Measurements from ENCODE around the gene CTSK.
"Not testable (repeated sequence)": the region's sequence is repeated elsewhere in the genome, so short reads cannot be mapped to it uniquely, and the experiment has no call there.

The CTSK gene

DNA sequence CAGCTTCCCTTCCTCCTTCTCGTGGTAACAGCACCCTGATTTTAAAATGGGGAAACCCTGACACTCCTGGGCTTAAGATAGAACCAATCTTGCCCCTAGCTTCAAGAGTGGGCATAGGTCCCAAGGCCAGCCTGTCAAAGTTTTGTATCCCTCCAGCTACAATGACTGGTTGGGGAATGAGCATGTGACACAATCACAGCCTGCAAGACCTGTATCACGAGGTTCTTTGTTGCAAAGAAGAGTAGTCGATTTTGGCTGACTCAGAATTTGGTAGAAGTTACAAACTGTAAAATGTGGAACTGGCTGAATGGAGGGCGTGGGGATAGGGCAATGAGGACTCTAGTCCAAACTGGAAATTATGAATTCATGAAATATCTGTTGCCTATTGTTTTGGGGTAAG, 18.7 kb downstream of the CTSK start:
- TF ChIP-seq POLR2A (IDR thresholded peaks at IDR 0.05; ENCODE audit: low read length) (no peak), GATA1 (IDR thresholded peaks at IDR 0.05; ENCODE audit: low read depth, low read length) (no peak)
- DNase-seq: no peak

DNA sequence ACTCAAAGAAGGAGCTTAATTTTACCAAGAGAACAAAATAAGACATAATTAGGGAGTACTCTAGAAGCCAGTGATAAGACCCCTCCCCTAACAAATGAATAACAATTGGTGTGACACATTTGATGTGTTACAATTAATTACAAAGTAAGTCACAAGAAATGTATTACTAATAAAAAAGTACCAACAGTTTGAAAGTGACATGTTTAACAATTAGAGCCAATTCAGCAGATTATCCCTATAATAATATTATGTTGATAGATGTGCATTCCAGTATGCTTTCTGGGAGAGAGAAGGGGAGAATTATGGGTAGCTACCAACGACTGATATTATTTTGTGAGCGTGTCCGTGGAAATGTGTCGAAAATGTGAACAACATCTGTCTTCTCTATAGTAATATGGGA, 19.1 kb downstream of the CTSK start:
- DNase-seq: no peak
- no peak for TF ChIP-seq POLR2A (IDR thresholded peaks at IDR 0.05; ENCODE audit: low read length)
- TF ChIP-seq GATA1 (IDR thresholded peaks at IDR 0.05; ENCODE audit: low read depth, low read length): no peak

DNA sequence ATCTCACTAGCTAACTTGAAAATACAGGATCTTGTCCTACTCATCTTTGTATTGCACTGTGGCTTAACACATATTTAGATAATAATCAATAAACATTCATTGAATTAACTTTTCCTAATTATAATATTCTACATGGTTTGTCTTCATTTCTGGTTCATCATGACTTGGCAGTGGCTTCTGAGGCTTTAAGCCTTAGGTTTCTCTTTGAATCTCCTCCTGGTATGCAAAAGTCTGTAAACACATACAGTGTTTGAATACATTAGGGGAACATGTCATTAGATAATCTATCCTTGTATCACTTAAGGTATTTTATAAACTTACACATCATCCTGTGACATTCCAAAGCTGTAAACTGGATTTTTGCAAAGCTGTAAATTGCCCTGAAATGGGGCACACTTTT, 20.6 kb downstream of the CTSK start:
- no peak for DNase-seq
- no peak for TF ChIP-seq GATA1 (IDR thresholded peaks at IDR 0.05; ENCODE audit: low read depth, low read length)
- TF ChIP-seq POLR2A (IDR thresholded peaks at IDR 0.05; ENCODE audit: low read length): no peak

DNA sequence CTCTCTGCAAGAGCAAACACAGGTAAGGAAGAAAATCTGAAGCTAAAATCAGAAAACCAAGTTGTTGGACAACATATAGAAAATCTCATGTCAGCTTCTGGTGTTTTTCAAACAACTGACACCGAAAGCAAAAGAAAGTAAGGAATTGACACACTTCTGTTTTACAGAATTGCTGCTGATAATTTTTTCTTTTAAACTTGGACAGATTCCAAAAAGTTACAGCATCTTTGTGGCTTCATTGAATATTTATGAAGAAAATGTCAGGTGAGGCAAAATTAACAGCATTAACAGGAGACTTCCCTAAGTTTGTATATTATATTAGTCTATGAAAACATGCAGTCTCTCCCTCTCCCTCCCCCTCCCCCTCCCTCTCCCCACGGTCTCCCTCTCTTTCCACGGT, 27.6 kb downstream of the CTSK start:
- no peak for DNase-seq
- TF ChIP-seq POLR2A (IDR thresholded peaks at IDR 0.05; ENCODE audit: low read length): no peak
- no peak for TF ChIP-seq GATA1 (IDR thresholded peaks at IDR 0.05; ENCODE audit: low read depth, low read length)

DNA sequence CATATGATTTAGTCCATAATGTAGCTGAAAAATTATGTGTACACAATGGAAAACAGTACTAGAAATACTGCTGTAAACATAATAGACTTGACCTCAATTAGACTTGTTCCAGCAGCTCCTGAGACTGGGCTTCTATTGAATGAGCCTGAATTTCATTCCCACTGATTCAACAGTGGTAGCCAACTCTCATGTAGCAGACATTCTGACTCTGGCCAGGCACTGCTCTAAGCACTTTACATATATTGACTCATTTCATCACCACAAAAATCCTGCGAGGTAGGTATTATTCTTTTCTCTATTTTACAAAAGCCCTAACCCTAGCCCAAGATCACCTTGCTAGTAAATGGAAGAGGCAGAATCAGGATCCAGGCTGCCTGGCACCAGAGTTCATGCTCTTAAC, 29.7 kb downstream of the CTSK start:
- no peak for DNase-seq

DNA sequence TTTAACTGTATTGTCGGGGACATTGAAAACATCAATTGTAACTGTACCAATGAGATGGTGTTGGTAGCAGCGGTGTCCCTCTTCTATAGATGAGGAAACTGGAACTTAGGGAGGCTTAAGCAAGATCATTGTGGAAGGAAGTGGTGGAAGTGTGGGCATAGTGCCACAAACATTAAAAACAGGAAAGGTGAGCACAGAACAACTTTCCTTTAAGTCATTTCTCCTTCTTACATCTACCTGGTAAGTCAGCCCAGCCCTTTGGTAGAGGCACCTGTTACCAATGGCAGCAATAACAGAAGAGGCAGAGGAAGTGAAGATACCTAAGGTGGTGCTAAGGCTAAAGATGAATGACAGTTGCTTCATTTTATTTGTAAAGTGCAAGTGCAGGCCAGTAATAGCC, 30.5 kb downstream of the CTSK start:
- no peak for TF ChIP-seq GATA1 (IDR thresholded peaks at IDR 0.05; ENCODE audit: low read depth, low read length)
- no peak for TF ChIP-seq POLR2A (IDR thresholded peaks at IDR 0.05; ENCODE audit: low read length)
- DNase-seq: no peak

More for the DNA sequence above, 29.7 kb downstream of the CTSK start:
- TF ChIP-seq GATA1 (IDR thresholded peaks at IDR 0.05; ENCODE audit: low read depth, low read length): no peak
- no peak for TF ChIP-seq POLR2A (IDR thresholded peaks at IDR 0.05; ENCODE audit: low read length)

DNA sequence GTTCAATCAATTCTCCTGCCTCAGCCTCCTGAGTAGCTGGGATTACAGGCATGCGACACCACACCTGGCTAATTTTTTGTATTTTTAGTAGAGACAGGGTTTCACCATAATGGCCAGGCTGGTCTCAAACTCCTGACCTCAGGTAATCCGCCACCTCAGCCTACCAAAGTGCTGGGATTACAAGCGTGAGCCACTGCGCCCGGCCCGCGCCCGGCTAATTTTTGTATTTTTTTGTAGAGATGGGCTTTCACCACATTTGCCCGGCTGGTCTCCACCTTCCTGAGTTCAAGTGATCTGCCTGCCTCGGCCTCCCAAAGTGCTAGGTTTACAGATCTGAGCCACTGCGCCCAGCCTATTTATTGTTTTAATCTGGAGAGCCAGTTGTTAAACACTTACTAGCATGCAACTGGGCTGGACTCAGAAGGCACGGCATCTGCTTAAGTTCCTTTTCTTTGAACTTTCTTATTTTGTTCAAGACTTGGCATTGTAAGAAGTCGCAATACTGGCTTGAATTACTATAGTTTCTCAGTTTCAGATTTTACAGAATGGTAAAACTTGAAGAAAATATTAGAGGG, 32.0 kb downstream of the CTSK start:
- DNase-seq: not testable (repeated sequence)

DNA sequence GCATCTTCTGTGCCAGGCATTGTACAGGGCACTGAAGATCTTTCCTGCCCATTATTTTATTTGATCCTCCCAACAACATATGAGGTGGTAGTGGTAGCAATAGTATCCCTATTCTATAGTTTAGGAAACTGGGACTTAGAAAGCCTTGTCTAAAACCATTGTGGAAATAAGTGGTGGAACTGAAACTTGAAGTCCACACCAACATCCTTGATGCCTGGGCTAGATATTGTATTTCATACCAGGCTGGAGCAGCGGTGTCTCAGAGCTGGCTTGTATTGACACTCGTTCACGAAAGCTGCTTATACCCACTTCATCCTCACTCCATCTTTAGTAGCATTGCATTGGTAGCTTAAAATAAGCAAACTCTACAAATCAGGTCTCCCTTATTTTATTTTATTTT, 32.8 kb downstream of the CTSK start:
- DNase-seq: no peak
- no peak for TF ChIP-seq GATA1 (IDR thresholded peaks at IDR 0.05; ENCODE audit: low read depth, low read length)

DNA sequence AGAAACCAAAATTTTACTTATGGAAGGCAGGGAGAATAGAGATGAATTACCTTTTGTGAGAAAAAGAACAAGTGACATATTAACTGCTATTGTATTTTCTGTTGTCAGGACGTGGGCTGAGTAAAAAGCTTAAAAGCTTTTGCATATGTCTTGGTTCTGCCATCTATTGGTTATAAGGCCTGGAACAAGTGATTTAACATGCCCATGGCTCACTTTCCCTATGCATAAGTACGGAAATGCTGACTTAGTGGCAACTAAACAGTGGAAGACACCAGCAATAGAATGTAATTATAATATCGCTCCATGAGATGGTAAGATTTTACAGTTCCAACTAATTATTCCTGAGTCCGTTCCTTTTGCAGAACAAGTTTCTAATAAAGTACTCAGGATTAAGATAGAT, 35.7 kb downstream of the CTSK start:
- no peak for DNase-seq
- TF ChIP-seq POLR2A (IDR thresholded peaks at IDR 0.05; ENCODE audit: low read length) (no peak), GATA1 (IDR thresholded peaks at IDR 0.05; ENCODE audit: low read depth, low read length) (no peak)

DNA sequence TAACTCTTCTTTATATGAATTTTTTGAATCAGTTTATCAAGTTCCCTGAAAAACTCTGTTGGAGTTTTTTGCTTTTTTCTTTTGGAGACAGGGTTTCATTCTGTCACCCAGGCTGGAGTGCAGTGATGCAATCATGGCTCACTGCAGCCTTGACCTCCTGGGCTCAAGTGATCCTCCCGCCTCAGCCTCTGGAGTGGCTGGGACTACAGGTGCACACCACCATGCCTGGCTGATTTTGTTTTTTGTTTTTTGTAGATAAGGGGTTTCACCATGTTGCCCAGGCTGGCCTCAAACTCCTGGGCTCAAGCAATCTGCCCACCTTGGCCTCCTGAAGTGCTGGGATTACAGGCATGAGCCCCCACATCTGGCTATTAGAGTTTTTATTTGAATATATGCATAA, 40.4 kb downstream of the CTSK start:
- DNase-seq: not testable (repeated sequence)

DNA sequence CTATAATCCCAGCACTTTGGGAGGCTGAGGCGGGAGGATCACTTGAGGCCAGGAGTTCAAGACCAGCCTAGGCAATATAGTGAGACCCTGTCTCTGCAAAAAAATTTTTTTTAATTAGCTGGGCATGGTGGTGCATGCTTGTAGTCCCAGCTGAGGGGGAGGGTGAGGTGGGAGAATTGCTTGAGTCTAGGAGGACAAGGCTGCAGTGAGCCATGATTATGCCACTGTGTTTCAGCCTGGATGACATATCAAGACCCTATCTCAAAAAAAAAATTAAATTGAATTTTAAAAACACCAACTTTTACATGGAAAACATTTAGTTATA, 42.1 kb downstream of the CTSK start:
- DNase-seq: not testable (repeated sequence)

DNA sequence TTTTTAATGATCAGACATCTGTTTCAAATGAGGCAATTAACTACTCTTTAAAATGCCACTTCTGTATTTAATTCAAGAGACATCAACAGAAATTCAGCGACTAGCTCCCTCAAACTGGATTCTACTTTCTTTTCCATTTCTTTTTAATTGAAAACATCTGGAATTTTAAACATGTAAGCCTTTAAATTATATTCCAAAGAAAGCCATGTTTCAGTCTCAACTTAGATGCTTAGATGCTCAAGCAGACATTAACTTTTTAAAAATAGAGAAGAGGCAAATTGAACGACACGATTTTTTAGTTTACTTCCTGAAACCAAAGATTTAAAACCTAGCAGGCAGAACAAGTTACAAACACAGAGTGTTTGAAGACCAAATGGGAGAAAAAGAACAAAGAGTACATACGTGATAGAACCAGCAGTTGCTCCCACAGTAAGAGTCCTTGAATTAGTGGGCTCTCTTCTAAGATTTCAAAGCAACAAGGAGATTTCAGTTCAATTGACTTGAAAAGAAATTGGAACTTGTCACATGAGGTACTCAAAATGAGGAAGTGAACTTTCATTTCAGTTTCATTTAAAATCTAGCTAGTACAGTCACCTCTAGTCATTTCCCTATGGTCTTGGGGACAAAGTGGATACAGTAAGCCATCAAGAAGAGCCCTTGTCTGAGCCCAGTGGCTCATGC, 42.6 kb downstream of the CTSK start, which contains the start of gene CTSS:
CTSS (minus strand) TSS at position 483 of the 681 bp plus-strand sequence. CDS start 1,015 bp downstream, outside the sequence.
- no peak for TF ChIP-seq POLR2A (IDR thresholded peaks at IDR 0.05; ENCODE audit: low read length)
- no peak for TF ChIP-seq GATA1 (IDR thresholded peaks at IDR 0.05; ENCODE audit: low read depth, low read length)
- peak in 1 of 2 experiments; percentile 13 for DNase-seq

DNA sequence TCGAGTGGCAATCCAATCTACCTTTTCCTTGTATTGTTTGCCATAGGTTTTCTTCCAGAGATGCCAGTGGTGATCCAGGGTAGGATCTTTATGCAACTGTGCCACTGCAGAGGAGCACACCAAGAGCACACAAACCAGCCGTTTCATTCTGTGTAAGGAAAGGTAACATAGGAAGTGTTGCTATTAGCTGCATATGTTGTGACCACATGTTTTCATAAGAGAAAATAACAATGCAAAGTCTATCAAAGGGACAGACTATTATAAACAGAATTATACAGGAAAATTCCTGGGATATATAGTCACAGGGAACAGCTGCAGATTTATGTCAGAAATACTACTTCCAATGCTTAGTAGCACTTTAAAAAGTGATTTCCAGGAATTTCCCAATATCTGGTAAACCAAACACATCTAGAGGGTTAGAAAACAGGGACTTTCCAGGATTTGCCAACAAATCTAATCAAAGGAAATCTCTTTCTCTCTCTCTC, 43.4 kb downstream of the CTSK start:
- no peak for TF ChIP-seq POLR2A (IDR thresholded peaks at IDR 0.05; ENCODE audit: low read length)
- TF ChIP-seq GATA1 (IDR thresholded peaks at IDR 0.05; ENCODE audit: low read depth, low read length): no peak
- no peak for DNase-seq

DNA sequence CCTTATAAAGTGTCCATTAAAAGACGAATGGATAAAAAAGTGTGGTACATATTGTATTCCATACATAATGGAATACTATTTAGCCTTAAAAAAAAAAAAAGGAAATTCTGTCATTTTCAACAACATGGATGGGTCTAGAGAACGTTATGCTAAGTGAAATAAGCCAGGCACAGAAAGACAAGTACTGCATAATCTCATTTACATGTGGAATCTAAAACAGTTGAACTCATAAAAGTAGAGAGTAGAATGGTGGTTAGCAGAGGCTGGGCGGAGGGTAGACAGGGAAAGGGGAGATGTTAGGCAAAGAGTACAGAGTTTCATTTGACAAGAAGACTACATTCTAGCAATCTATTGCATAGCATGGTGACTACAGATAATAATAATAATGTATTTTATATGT, 45.0 kb downstream of the CTSK start:
- DNase-seq: no peak
- TF ChIP-seq POLR2A (IDR thresholded peaks at IDR 0.05; ENCODE audit: low read length) (no peak), GATA1 (IDR thresholded peaks at IDR 0.05; ENCODE audit: low read depth, low read length) (no peak)

DNA sequence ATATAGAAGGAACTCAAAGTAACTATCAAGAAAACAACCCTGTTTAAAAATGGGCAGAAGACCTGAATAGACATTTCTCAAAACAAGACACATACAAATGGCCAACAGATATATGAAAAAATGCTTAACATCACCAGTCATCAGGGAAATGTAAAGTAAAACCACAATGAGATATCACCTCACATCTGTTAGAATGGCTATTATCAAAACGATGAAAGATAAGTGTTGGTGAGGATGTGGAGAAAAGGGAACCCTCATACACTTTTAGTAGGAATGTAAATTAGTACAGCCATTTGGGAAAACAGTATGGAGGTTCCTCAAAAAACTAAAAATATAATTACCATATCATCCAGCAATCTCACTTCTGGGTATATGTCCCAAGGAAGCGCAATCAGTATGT, 45.5 kb downstream of the CTSK start:
- TF ChIP-seq POLR2A (IDR thresholded peaks at IDR 0.05; ENCODE audit: low read length) (no peak), GATA1 (IDR thresholded peaks at IDR 0.05; ENCODE audit: low read depth, low read length) (no peak)
- DNase-seq: no peak

DNA sequence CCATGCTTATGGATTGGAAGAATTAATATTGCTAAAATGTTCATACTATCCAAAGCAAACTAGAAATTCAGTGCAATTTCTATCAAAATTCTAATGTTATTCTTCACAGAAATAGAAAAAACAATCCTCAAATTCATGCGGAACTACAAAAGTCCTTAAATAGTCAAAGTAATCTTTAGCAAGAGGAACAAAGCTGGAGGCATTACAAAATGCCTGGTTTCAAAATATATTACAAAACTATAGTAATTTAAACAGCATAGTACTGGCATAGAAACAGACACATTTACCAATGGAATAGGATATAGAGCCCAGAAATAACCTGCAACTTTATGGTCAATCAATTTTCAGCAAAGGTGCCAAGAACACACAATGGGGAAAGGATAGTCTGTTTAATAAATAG, 46.3 kb downstream of the CTSK start:
- no peak for DNase-seq
- TF ChIP-seq GATA1 (IDR thresholded peaks at IDR 0.05; ENCODE audit: low read depth, low read length): no peak
- TF ChIP-seq POLR2A (IDR thresholded peaks at IDR 0.05; ENCODE audit: low read length): no peak

Data from erythroblast (primary cell).